Heart left ventricle (tissue), 16 donors: Measurements from ENCODE around the gene ADGRB3. TPM values are rescaled to one million over a fixed set of nuclear protein-coding genes. Genes with fewer than 3 reads are reported as not detected.

ENCODE experiments used
- ATAC-seq, 4 donors: fragments of 200-7000 bp; cut with Tn5 transposase; one replicate each; pipeline ENCODE4 v1.9.1; 2020 to 2022; ENCODE audit warnings: moderate library complexity in 4 of 4, mild to moderate bottlenecking in 3 of 4, moderate number of reproducible peaks in 1 of 4
- DNase-seq, 5 donors: peaks; one replicate each; pipeline ENCODE4 v3.0.0-alpha.2; 2020
- H3K27ac ChIP-seq, 12 donors: fragments of 200-600 bp; sonication (generic) in 4 of 12; one replicate each; pipeline versions ENCODE4 v1.5.0 to v1.8.0; 2016 to 2022; ENCODE audit warnings: mild to moderate bottlenecking in 2 of 12
- H3K27me3 ChIP-seq, 9 donors: fragments of 200-600 bp; sonication (generic) in 2 of 9; one replicate each; pipeline versions ENCODE4 v1.5.1 to v1.8.0; 2016 to 2022; ENCODE audit warnings: mild to moderate bottlenecking in 3 of 9
- H3K36me3 ChIP-seq, 9 donors: fragments of 200-600 bp; sonication (generic) in 2 of 9; one replicate each; pipeline versions ENCODE4 v1.5.0 to v1.8.0; 2018 to 2022; ENCODE audit warnings: mild to moderate bottlenecking in 2 of 9
- H3K4me1 ChIP-seq, 12 donors: fragments of 200-600 bp; sonication (generic) in 4 of 12; one replicate each; pipeline versions ENCODE4 v1.5.0 to v1.8.0; 2016 to 2022; ENCODE audit warnings: mild to moderate bottlenecking in 3 of 12
- H3K4me3 ChIP-seq, 12 donors: fragments of 200-600 bp; sonication (generic) in 4 of 12; one replicate each; pipeline versions ENCODE4 v1.5.0 to v1.8.0; 2017 to 2022; ENCODE audit warnings: mild to moderate bottlenecking in 9 of 12, moderate library complexity in 4 of 12
- H3K9me3 ChIP-seq, 12 donors: fragments of 200-600 bp; sonication (generic) in 4 of 12; one replicate each; pipeline versions ENCODE4 v1.5.0 to v1.8.0; 2016 to 2022; ENCODE audit warnings: mild to moderate bottlenecking in 1 of 12
- POLR2A ChIP-seq, 2 donors: fragments of 450-650 bp; IDR thresholded peaks; one replicate each; pipeline ENCODE4 v1.6.1; 2017; ENCODE audit warnings: antibody characterized with exemption in 2 of 2, mild to moderate bottlenecking in 2 of 2, moderate library complexity in 2 of 2
- WGBS, 4 donors: extraction: QIAGEN DNeasy Blood & Tissue Kit in 2 of 4; methylation state at CpG; one replicate each; pipeline versions ENCODE4 v1.1.5 to v1.1.7; 2013 to 2018; 5-methylcytosine and 5-hydroxymethylcytosine counted together
- intact Hi-C, 10 donors: fragments of 100-400 bp; cut with DNase I; formaldehyde crosslinking; loops; one replicate each; pipeline versions ENCODE4 v1.11.1 to v1.14.2; 2022
- polyA plus RNA-seq, 2 donors: library from polyadenylated mRNA; stranded (reverse); fragments of 200-250 nt; gene quantifications; one replicate each; pipeline ENCODE4 v1.2.3, GENCODE V29; 2013
- total RNA-seq, 9 donors: library from RNA; depleted of rRNA in 2 of 9; stranded (reverse); fragments of >200 nt in 2 of 9; fragmentation: NEBNext Ultra II Directional in 3 of 9; extraction: Animal tissue kit (Norgen Biotek cat#: 25700) in 3 of 9; gene quantifications; one replicate each; pipeline versions ENCODE4 v1.1.0 to v1.2.4, GENCODE V29; 2016 to 2023
- TF ChIP-seq, protein P1 (sequence below), 12 donors: fragments of 200-600 bp; sonication (generic) in 4 of 12; IDR thresholded peaks; one replicate each; pipeline versions ENCODE4 v1.5.0 to v1.8.0; 2018 to 2022; ENCODE audit warnings: antibody characterized with exemption in 12 of 12, mild to moderate bottlenecking in 5 of 12
- donor health status: ischemic (EF 13 %, LVEDD 7.1; RV severe dilation, severe dysfunction).
- donor health status: healthy with polysubstance abuse.
- donor health status: DM: no; HTN: yes; CAD: no.
- donor health status: DM: no; HTN: no; CAD: no.
- donor health status: ischemic (EF 25% LVEDD 6.9; RV normal size, moderate dysfunction).
- donor health status: ischemic (EF 25% LVEDD 5.7; RV mildly dilated, moderate dysfunction).
- donor health status: healthy.
- donor health status: DM: yes; HTN: yes; CAD: no.
- donor health status: ischemic (EF 35%, LVEDD 5.7; RV mildly dilated, moderate dysfunction).
- donor health status: nonischemic (EF 11% LVEDD 7.7; RV severe dilation, severe dysfunction).
- donor health status: DM: yes; HTN: yes; CAD: no.
- donor health status: PGD.
- donor health status: ischemic (EF 29% LVEDD 5.4; RV normal size, mild dysfunction).
- donor health status: nonischemic (EF 23%, LVEDD 6.1; RV moderate dilation, normal function).

Gene ADGRB3
- total and polyA plus RNA-seq, 11 donors = 0.51 to 2.5 (median 1.1) TPM

DNA sequence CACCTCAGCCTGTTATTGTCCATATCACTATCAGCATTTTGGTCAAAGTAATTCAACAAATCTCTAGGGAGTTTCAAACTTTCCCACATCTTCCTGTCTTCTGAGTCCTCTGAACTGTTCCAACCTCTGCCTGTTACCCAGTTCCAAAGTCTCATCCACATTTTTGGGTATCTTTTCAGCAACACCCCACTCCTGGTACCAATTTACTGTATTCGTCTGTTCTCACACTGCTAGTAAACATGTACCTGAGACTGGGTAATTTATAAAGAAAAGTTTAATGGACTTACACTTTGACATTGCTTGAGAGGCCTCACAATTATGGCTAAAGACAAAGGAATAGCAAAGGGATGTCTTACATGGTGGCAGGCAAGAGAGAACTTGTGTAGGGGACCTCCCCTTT is 224.2 kb downstream of the ADGRB3 start:
- Histone ChIP-seq H3K27ac (no peak overlapping the region), H3K4me1 (no peaks in the 10 kb centered on the region), H3K36me3 (no peaks in the 10 kb centered on the region), H3K4me3 (no peak overlapping the region), H3K27me3 (no peaks in the 10 kb centered on the region), H3K9me3 (peaks cover 0 to 29% (median 17%) of the 10 kb centered on the region in 12 donors)
- intact Hi-C loops = no loop called here
- 77 to 93% (median 79%) methylated on average over 1 of the region's 1 CpG for WGBS, 4 donors
- DNase-seq (no peak), ATAC-seq (no peak)
- TF ChIP-seq, protein P1, sequence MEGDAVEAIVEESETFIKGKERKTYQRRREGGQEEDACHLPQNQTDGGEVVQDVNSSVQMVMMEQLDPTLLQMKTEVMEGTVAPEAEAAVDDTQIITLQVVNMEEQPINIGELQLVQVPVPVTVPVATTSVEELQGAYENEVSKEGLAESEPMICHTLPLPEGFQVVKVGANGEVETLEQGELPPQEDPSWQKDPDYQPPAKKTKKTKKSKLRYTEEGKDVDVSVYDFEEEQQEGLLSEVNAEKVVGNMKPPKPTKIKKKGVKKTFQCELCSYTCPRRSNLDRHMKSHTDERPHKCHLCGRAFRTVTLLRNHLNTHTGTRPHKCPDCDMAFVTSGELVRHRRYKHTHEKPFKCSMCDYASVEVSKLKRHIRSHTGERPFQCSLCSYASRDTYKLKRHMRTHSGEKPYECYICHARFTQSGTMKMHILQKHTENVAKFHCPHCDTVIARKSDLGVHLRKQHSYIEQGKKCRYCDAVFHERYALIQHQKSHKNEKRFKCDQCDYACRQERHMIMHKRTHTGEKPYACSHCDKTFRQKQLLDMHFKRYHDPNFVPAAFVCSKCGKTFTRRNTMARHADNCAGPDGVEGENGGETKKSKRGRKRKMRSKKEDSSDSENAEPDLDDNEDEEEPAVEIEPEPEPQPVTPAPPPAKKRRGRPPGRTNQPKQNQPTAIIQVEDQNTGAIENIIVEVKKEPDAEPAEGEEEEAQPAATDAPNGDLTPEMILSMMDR (IDR thresholded peaks at IDR 0.05) = no peak
- no peak for TF ChIP-seq POLR2A (IDR thresholded peaks at IDR 0.05)

DNA sequence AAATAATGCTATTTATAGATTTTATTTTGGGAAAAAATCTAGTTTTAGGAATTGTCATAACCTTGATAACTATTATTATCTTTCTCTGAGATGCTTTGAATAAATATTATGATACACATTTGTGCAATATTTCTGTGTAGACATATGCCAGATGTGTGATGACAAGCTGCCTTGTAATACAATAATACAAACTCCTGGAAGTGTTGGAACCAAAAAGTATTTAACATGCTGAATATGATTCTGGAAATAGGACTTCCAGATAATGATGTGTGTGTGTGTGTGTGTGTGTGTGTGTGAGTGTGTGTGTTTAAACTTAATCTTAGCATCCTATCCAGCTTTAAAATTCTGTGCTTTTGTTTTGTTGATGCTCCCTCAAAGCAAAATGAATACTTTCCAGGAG is 233.6 kb downstream of the ADGRB3 start:
- H3K36me3 ChIP-seq = no peaks in the 10 kb centered on the region
- intact Hi-C loops = no loop called here
- H3K4me1 ChIP-seq = no peaks in the 10 kb centered on the region
- no peak overlapping the region for H3K4me3 ChIP-seq
- no peaks in the 10 kb centered on the region for H3K27me3 ChIP-seq
- H3K9me3 ChIP-seq = peaks cover 0 to 19% (median 8%) of the 10 kb centered on the region in 12 donors
- TF ChIP-seq POLR2A (IDR thresholded peaks at IDR 0.05) = no peak
- TF ChIP-seq, protein P1 (IDR thresholded peaks at IDR 0.05) = no peak
- DNase-seq (no peak), ATAC-seq (no peak)
- H3K27ac ChIP-seq = no peak overlapping the region

DNA sequence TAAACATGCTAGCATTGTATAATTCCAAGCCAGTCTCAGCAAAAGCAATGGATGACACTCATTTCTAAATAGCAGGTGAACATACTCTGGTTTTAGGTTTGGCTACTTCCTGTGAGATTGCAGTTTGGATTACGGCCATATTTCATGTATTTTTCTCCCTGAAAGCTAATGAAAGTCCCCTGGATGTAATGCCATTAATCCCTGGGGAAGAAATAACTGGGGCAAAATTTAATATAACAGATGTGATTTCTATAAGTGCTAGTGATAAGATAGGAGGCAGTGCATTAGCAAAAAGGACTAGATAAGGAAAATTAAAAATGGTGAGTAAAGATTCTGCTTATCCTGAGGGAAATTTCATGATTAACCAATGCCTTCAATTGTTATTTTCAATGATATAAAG is 238.2 kb downstream of the ADGRB3 start:
- H3K9me3 ChIP-seq = no peaks in the 10 kb centered on the region
- DNase-seq (no peak), ATAC-seq (no peak)
- no peaks in the 10 kb centered on the region for H3K36me3 ChIP-seq
- no peaks in the 10 kb centered on the region for H3K27me3 ChIP-seq
- no peak overlapping the region for H3K27ac ChIP-seq
- TF ChIP-seq POLR2A (IDR thresholded peaks at IDR 0.05) = no peak
- TF ChIP-seq, protein P1 (IDR thresholded peaks at IDR 0.05) = no peak
- WGBS, 4 donors = 54 to 70% (median 69%) methylated on average over 1 of the region's 1 CpG
- no peak overlapping the region for H3K4me3 ChIP-seq
- intact Hi-C loops = loop anchor here in 5 of 10 donors (10.0 kb wide), 5 partner anchors 82 to 1232 kb away; no protein-coding TSS in a partner anchor
- no peaks in the 10 kb centered on the region for H3K4me1 ChIP-seq

DNA sequence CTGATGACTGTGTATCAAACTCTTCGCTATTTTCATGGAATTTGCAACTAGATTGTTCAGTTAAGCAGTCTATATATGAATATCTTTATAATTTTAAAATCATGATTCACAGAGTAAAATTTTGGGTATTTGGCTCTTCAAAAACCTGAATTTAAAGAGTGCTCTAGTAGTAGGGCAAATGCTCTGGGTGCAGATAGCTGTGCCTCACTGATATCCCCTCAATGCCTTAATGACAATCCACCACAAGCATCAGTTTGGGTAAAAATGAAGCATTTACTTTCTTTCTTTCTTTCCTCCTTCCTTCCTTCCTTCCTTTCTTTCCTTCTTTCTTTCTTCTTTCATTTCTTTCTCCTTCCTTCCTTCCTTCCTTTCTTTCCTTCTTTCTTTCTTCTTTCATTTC is 239.7 kb downstream of the ADGRB3 start:
- H3K4me1 ChIP-seq = no peaks in the 10 kb centered on the region
- 87 to 95% (median 91%) methylated on average over 1 of the region's 1 CpG for WGBS, 4 donors
- no peak overlapping the region for H3K4me3 ChIP-seq
- H3K27ac ChIP-seq = no peak overlapping the region
- ATAC-seq (no peak), DNase-seq (no peak)
- intact Hi-C loops = loop anchor here in 6 of 10 donors (5.0 to 10.0 kb wide), 8 partner anchors 80 to 1233 kb away; no protein-coding TSS in a partner anchor
- no peak for TF ChIP-seq POLR2A (IDR thresholded peaks at IDR 0.05)
- TF ChIP-seq, protein P1 (IDR thresholded peaks at IDR 0.05) = no peak
- H3K36me3 ChIP-seq = no peaks in the 10 kb centered on the region
- no peaks in the 10 kb centered on the region for H3K9me3 ChIP-seq
- no peaks in the 10 kb centered on the region for H3K27me3 ChIP-seq
